GM18951 (cell line): ENCODE measurements around the gene SCYGR4.

Experiments used
- POLR2A ChIP-seq: IDR thresholded peaks from 4 replicates; pipeline ENCODE4 v1.6.1; 2011; ENCODE audit warnings: mild to moderate bottlenecking; ENCODE audit not compliant: insufficient read length, insufficient read depth; ENCODE audit errors: extremely low read depth
- in situ Hi-C: fragments of 300-500 bp; cut with MboI; formaldehyde crosslinking; loops from one replicate; pipeline ENCODE4 v1.12.0; 2022; ENCODE audit warnings: low sequenced_read_pairs, mixed read lengths, inconsistent platforms; ENCODE audit not compliant: unreplicated experiment

Gene SCYGR4

DNA sequence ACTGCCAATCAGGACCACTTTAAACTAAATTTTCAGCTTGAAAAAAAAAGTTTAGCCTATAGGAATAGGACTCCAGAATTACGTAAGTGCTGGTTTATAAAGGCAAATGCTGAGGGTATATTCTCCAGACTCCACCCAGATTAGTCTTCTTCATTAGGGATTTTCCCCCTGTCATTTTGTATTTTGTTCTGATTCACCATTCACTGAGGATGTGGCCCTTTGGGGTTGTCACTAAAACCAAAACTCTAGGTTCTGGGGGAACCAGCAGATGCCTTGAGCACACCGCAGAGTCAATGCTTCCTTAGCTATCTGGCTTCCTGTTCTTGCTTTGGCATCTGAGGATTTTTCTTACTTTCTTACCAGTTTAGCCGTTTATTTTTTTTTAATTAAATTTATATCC lies 10.5 kb downstream of the SCYGR4 start:
- in situ Hi-C loops, result no loop called here
- no peak for TF ChIP-seq POLR2A

DNA sequence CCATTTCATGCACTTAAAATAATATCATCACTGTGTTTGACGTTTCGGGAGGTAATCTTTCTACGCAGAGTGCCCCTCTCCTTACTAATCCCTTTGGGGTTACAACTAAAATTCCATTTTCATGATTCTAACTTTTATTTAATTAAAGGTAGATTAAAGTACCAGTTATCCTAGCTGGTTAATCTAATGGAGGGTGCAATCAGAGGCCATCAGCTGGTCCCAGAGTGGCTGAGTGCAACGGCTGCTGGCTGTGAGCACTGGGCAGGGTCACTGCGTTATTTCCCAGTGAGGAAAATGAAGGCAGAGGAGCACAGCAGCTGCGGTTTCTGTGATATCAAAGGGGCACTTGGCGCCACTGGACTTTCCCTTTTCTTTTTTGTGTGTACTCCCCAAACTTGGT lies 12.1 kb downstream of the SCYGR4 start:
- in situ Hi-C loops, result no loop called here

GRCh38 chr2:227630322-227630721 lies 13.0 kb downstream of the SCYGR4 start:
- no peak for TF ChIP-seq POLR2A
- in situ Hi-C loops, result no loop called here

More for the DNA sequence above, 12.1 kb downstream of the SCYGR4 start:
- no peak for TF ChIP-seq POLR2A

- in situ Hi-C loops, result no loop called here
- TF ChIP-seq POLR2A, result no peak
Measured at GRCh38 chr2:227632827-227633226, 15.5 kb downstream of the SCYGR4 start.

- in situ Hi-C loops, result no loop called here
- no peak for TF ChIP-seq POLR2A
Measured at GRCh38 chr2:227634201-227634600, 16.9 kb downstream of the SCYGR4 start.

DNA sequence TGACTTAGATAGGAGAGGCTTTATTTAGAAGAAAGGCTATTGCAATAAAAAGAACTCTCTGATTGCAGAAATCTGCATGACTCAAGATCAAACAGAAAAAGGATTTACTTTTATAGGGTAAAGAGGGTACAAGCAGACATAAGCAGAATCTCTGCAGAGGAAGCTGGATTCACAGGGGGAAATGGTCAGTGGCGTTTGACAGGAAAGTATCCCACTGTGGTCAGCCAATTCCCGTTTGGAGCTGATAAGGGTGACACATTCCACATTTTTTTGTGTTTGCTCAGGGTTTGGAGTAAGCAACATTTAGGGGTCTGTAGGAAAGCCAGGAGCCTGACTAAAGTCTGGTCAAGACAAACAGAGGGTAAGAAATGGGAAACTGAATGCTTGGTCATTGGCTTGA lies 25.4 kb downstream of the SCYGR4 start:
- in situ Hi-C loops, result no loop called here
- no peak for TF ChIP-seq POLR2A

GRCh38 chr2:227643990-227644551 lies 26.8 kb downstream of the SCYGR4 start:
- in situ Hi-C loops, result no loop called here
- TF ChIP-seq POLR2A, result no peak

- in situ Hi-C loops, result no loop called here
Measured at GRCh38 chr2:227653419-227653818, 36.1 kb downstream of the SCYGR4 start.

GRCh38 chr2:227654426-227654825 lies 37.1 kb downstream of the SCYGR4 start:
- in situ Hi-C loops, result no loop called here
- no peak for TF ChIP-seq POLR2A

More at GRCh38 chr2:227653419-227653818, 36.1 kb downstream of the SCYGR4 start:
- TF ChIP-seq POLR2A, result no peak

- in situ Hi-C loops, result no loop called here
- no peak for TF ChIP-seq POLR2A
Measured at GRCh38 chr2:227655454-227655853, 38.2 kb downstream of the SCYGR4 start.

DNA sequence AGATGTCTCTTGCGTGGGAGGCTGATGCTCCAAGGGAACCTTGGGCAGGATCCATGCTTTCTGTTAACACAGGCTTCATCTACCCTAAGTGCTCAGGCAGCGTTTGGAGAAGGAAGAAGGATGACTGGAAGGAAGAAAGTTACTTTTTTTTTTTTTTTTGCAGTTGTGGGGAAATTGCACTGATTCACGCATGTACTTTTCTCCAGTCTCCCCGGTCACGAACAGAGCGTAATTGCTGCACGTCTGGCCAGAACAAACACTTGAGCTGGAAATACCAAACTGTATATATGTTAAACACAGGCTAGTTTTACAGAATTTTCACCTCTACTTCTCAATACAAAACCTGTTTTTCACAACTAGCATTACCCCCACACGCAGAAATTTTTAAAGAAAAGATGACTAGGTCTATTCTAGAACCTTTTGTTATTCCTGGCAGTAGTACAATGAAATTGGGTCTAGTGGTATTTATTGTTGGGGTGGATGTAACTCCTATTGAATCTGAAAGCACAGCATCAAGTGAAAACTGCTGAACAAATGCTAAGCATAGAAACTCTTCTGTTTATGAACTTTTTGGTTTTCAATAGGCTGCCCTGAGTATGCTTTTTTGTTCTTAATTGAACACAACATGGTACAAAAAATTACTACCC lies 40.0 kb downstream of the SCYGR4 start:
- TF ChIP-seq POLR2A, result no peak
- in situ Hi-C loops, result no loop called here

- TF ChIP-seq POLR2A, result no peak
- in situ Hi-C loops, result no loop called here
Measured at GRCh38 chr2:227661025-227661649, 43.8 kb downstream of the SCYGR4 start.

DNA sequence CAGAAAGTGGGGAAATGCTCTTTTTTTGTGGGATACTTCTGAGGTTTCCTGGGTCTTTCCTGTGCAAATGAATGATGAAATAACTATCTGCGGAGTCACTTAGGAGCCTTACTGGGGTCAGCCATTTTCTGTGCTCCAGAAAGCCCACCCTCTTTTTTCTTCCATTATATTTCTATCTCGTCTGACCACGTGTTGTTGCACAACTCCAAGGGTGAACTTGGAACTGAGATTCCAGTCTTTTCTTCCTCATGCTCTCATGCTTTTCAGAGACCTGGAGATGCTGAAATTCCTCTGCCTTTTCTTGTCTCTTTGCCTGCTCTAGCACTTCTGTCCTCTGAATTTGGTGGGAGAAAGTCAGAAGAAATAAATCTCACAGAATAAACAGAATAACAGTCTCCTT lies 44.5 kb downstream of the SCYGR4 start:
- in situ Hi-C loops, result no loop called here
- no peak for TF ChIP-seq POLR2A
